ENCODE measurements around the gene TMC4. TPM values are rescaled to one million over a fixed set of nuclear protein-coding genes. Genes with fewer than 3 reads are reported as not detected.
"Not testable (repeated sequence)": the region's sequence is repeated elsewhere in the genome, so short reads cannot be mapped to it uniquely, and the experiment has no call there.

Gene TMC4
- total RNA-seq, 4 donors from 2014 or later, result 91.5 to 386 (median 180) TPM

DNA sequence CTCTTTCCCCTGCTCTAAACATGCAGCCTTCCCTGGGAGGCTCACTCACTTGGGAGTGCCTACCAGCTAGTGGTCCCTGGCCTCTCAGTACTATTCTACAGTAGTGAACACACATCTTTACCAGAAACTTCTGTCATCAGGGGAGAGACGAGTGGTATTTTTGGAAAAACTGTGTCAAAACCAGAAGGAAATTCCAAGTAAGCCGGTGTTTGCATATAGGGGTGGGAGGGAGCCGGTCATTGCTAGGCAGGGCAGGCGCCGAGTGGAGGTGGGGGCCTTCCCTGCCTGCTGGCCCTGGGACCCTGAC is 34.7 kb upstream of the TMC4 start:
- peaks cover 0 to 50% (median 12%) of the 10 kb centered on the region in 4 donors for H3K36me3 ChIP-seq
- peaks cover 40 to 88% (median 64%) of the 10 kb centered on the region in 4 donors for H3K4me1 ChIP-seq
- no peak overlapping the region for H3K4me3 ChIP-seq
- 47% methylated on average over 5 of the region's 5 CpGs; no CpG with 5 or more reads in 1 of the 2 donors for WGBS, 2 donors (ENCODE audit: low coverage in 1 of 2)
- intact Hi-C loops (cut with DNase I; ENCODE audit: low total_unique reads), result no loop called here
- TF ChIP-seq POLR2AphosphoS5 (IDR thresholded peaks at IDR 0.05), result no peak
- TF ChIP-seq, protein P1, sequence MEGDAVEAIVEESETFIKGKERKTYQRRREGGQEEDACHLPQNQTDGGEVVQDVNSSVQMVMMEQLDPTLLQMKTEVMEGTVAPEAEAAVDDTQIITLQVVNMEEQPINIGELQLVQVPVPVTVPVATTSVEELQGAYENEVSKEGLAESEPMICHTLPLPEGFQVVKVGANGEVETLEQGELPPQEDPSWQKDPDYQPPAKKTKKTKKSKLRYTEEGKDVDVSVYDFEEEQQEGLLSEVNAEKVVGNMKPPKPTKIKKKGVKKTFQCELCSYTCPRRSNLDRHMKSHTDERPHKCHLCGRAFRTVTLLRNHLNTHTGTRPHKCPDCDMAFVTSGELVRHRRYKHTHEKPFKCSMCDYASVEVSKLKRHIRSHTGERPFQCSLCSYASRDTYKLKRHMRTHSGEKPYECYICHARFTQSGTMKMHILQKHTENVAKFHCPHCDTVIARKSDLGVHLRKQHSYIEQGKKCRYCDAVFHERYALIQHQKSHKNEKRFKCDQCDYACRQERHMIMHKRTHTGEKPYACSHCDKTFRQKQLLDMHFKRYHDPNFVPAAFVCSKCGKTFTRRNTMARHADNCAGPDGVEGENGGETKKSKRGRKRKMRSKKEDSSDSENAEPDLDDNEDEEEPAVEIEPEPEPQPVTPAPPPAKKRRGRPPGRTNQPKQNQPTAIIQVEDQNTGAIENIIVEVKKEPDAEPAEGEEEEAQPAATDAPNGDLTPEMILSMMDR (IDR thresholded peaks at IDR 0.05), result no peak
- no peak for TF ChIP-seq EP300 (IDR thresholded peaks at IDR 0.05; ENCODE audit: low read depth)
- no peak for TF ChIP-seq POLR2A (IDR thresholded peaks at IDR 0.05)
- in situ Hi-C loops (cut with MboI; ENCODE audit: low pct_ligation_motif_present in 1 of 4, low pct_unique_long_range_greater_than_20kb in 1 of 4, low sequenced_read_pairs in 3 of 4), result no loop called here
- no peak for DNase-seq
- H3K9me3 ChIP-seq, result no peaks in the 10 kb centered on the region
- no peaks in the 10 kb centered on the region for H3K27me3 ChIP-seq
- peak overlapping the region; percentile 59 to 90 (median 80) for H3K27ac ChIP-seq

DNA sequence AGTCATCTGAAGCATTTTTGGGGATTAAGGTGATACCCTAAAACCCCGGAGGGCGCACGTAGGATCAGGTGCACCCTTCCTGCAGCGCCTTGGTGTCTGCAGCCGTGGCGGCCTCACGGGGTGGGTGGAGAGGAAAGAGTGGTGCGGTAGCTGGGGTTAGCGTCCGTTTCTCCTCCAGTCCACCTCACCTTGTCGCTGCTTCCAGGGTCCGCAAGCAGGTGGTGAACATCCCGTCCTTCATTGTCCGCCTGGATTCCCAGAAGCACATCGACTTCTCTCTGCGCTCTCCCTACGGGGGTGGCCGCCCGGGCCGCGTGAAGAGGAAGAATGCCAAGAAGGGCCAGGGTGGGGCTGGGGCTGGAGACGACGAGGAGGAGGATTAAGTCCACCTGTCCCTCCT is 34.2 kb upstream of the TMC4 start:
- in situ Hi-C loops (cut with MboI; ENCODE audit: low pct_ligation_motif_present in 1 of 4, low pct_unique_long_range_greater_than_20kb in 1 of 4, low sequenced_read_pairs in 3 of 4); H3K4me3 ChIP-seq; H3K27me3 ChIP-seq; DNase-seq; H3K9me3 ChIP-seq; intact Hi-C loops (cut with DNase I; ENCODE audit: low total_unique reads): not testable (repeated sequence)
- 0 to 61% methylated on average over 2 to 23 of the region's 23 CpGs for WGBS, 2 donors (ENCODE audit: low coverage in 1 of 2)
- peaks cover 0 to 54% (median 12%) of the 10 kb centered on the region in 4 donors for H3K36me3 ChIP-seq
- H3K27ac ChIP-seq, result peak overlapping the region; percentile 59 to 90 (median 80)
- H3K4me1 ChIP-seq, result peaks cover 44 to 92% (median 68%) of the 10 kb centered on the region in 4 donors

DNA sequence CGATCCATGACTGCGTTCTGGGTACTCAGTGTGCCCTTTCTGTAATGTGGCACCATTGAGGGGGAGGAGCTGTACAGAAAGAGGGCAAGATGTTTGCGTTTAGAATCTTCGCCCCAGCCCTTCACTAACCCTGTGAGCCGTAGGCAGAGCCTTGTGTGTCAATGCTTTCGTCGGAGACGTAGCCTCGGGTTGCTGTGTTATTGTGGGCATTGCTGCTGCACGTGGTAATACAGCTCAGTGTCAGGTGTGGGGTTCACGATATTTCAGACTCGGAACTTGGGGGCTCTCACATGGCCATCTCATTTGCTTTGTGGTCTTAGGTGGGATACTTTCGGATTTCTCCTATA is 33.8 kb upstream of the TMC4 start:
- WGBS, 2 donors (ENCODE audit: low coverage in 1 of 2), result 66% methylated on average over 13 of the region's 13 CpGs; no CpG with 5 or more reads in 1 of the 2 donors
- peaks cover 48 to 96% (median 72%) of the 10 kb centered on the region in 4 donors for H3K4me1 ChIP-seq
- H3K36me3 ChIP-seq, result peaks cover 0 to 58% (median 12%) of the 10 kb centered on the region in 4 donors

DNA sequence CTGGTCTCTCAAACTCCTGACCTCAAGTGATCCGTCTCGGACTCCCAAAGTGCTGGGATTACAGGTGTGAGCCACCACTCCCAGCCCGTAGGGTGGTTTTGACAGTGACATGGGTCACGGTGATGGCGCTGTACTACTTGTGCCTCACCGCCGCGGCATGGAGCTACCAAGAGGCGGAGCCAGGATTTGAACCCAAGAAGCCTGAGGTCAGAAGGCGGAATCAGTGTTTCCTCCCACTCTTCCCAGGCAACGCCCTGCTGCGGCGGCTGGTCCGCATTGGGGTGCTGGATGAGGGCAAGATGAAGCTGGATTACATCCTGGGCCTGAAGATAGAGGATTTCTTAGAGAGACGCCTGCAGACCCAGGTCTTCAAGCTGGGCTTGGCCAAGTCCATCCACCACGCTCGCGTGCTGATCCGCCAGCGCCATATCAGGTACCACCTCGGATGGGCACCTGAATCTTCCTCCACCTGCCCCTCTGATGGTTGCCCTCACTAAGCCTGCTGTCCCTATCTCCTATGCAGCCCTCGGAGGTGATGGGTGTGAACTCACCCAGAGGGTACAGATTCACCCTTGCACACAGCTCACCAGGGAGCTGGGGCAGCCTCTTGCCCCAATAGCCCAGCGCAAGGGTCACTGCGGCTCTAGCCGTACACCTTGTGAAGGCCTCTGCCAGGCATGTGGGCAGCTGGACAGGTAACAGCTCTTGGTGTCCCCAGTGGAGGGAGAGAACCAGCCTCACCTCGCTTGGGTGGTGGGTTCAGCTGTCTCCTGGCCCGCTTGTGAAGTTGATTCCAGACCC is 33.3 kb upstream of the TMC4 start:
- Histone ChIP-seq H3K4me1 (peaks cover 48 to 98% (median 73%) of the 10 kb centered on the region in 4 donors), H3K27ac (peak overlapping the region; percentile 59 to 90 (median 80)), H3K27me3 (no peaks in the 10 kb centered on the region), H3K9me3 (no peaks in the 10 kb centered on the region), H3K4me3 (no peak overlapping the region), H3K36me3 (peaks cover 0 to 58% (median 12%) of the 10 kb centered on the region in 4 donors)
- in situ Hi-C loops (cut with MboI; ENCODE audit: low pct_ligation_motif_present in 1 of 4, low pct_unique_long_range_greater_than_20kb in 1 of 4, low sequenced_read_pairs in 3 of 4) (no loop called here), intact Hi-C loops (cut with DNase I; ENCODE audit: low total_unique reads) (no loop called here)
- DNase-seq, result peak; percentile 32
- TF ChIP-seq EP300 (IDR thresholded peaks at IDR 0.05; ENCODE audit: low read depth), result no peak
- TF ChIP-seq, protein P1 (IDR thresholded peaks at IDR 0.05), result no peak
- TF ChIP-seq POLR2AphosphoS5 (IDR thresholded peaks at IDR 0.05), result no peak
- TF ChIP-seq POLR2A (IDR thresholded peaks at IDR 0.05), result no peak
- 85% methylated on average over 27 of the region's 27 CpGs; no CpG with 5 or more reads in 1 of the 2 donors for WGBS, 2 donors (ENCODE audit: low coverage in 1 of 2)

More for the DNA sequence above, 33.8 kb upstream of the TMC4 start:
- intact Hi-C loops (cut with DNase I; ENCODE audit: low total_unique reads) (no loop called here), in situ Hi-C loops (cut with MboI; ENCODE audit: low pct_ligation_motif_present in 1 of 4, low pct_unique_long_range_greater_than_20kb in 1 of 4, low sequenced_read_pairs in 3 of 4) (no loop called here)
- TF ChIP-seq, protein P1 (IDR thresholded peaks at IDR 0.05), result no peak
- TF ChIP-seq POLR2A (IDR thresholded peaks at IDR 0.05), result no peak
- no peak for TF ChIP-seq EP300 (IDR thresholded peaks at IDR 0.05; ENCODE audit: low read depth)
- TF ChIP-seq POLR2AphosphoS5 (IDR thresholded peaks at IDR 0.05), result no peak
- Histone ChIP-seq H3K4me3 (no peak overlapping the region), H3K9me3 (no peaks in the 10 kb centered on the region), H3K27me3 (no peaks in the 10 kb centered on the region), H3K27ac (peak overlapping the region; percentile 59 to 90 (median 80))
- DNase-seq, result no peak
